Activated T-helper 1 cell treated with anti-CD3 and anti-CD28 coated beads, Interleukin-12 subunit alpha, Interleukin-12 subunit beta, Interleukin-2, Interleukin-4 antibody, amounts not matched to agents 30 ng/mL and 10 ng/mL and 1 ng/mL, durations not matched to agents 14 hours and 24 hours and 36 hours (primary cell): ENCODE measurements around the gene LRRC2. TPM values are rescaled to one million over a fixed set of nuclear protein-coding genes. Genes with fewer than 3 reads are reported as not detected.
"Not testable (repeated sequence)": the region's sequence is repeated elsewhere in the genome, so short reads cannot be mapped to it uniquely, and the experiment has no call there.

Source experiments
- DNase-seq: peaks from one replicate; pipeline ENCODE4 v3.0.0; 2021; ENCODE audit warnings: low spot score
- H3K27ac Mint-ChIP-seq: one replicate; pipeline ENCODE4 v1.8.0; 2021; ENCODE audit warnings: mild to moderate bottlenecking, mixed read lengths
- H3K27me3 Mint-ChIP-seq: one replicate; pipeline ENCODE4 v1.8.0; 2022; ENCODE audit warnings: mild to moderate bottlenecking, moderate library complexity, mixed read lengths; ENCODE audit not compliant: insufficient read depth
- H3K36me3 Mint-ChIP-seq: one replicate; pipeline ENCODE4 v1.8.0; 2021; ENCODE audit warnings: low read depth, mixed read lengths
- H3K4me1 Mint-ChIP-seq: one replicate; pipeline ENCODE4 v1.8.0; 2021; ENCODE audit warnings: low read depth, mixed read lengths
- H3K4me3 Mint-ChIP-seq: one replicate; pipeline ENCODE4 v1.8.0; 2021; ENCODE audit warnings: mild to moderate bottlenecking, moderate library complexity, mixed read lengths
- H3K9me3 Mint-ChIP-seq: one replicate; pipeline ENCODE4 v1.8.0; 2021; ENCODE audit warnings: mixed read lengths
- intact Hi-C: fragments of 100-400 bp; cut with micrococcal nuclease; formaldehyde crosslinking; loops from one replicate; pipeline ENCODE4 v1.15.1; 2024
- total RNA-seq: library from RNA; stranded (reverse); gene quantifications from 2 replicates; pipeline ENCODE4 v1.2.3, GENCODE V29; 2022

Gene LRRC2
- total RNA-seq, 1 donor from 2014 or later: not detected

GRCh38 chr3:46595819-46596314 lies 29.8 kb upstream of the LRRC2 start:
- no peak overlapping the region for H3K27ac Mint-ChIP-seq

GRCh38 chr3:46594723-46595122 lies 28.6 kb upstream of the LRRC2 start:
- peaks cover 27% of the 10 kb centered on the region for H3K27me3 Mint-ChIP-seq

More at GRCh38 chr3:46595819-46596314, 29.8 kb upstream of the LRRC2 start:
- Mint-ChIP-seq H3K27me3 (peaks cover 25% of the 10 kb centered on the region), H3K4me1 (no peaks in the 10 kb centered on the region), H3K4me3 (no peak overlapping the region), H3K36me3 (no peaks in the 10 kb centered on the region), H3K9me3 (no peaks in the 10 kb centered on the region)
- DNase-seq: no peak
- intact Hi-C loops: no loop called here

GRCh38 chr3:46593979-46594378 lies 27.9 kb upstream of the LRRC2 start:
- DNase-seq: no peak
- H3K27ac Mint-ChIP-seq: no peak overlapping the region
- H3K4me1 Mint-ChIP-seq: no peaks in the 10 kb centered on the region
- no peaks in the 10 kb centered on the region for H3K36me3 Mint-ChIP-seq
- intact Hi-C loops: no loop called here
- no peak overlapping the region for H3K4me3 Mint-ChIP-seq
- H3K9me3 Mint-ChIP-seq: no peaks in the 10 kb centered on the region
- H3K27me3 Mint-ChIP-seq: peaks cover 29% of the 10 kb centered on the region

More at GRCh38 chr3:46594723-46595122, 28.6 kb upstream of the LRRC2 start:
- Mint-ChIP-seq H3K4me1 (no peaks in the 10 kb centered on the region), H3K27ac (no peak overlapping the region), H3K4me3 (no peak overlapping the region), H3K9me3 (no peaks in the 10 kb centered on the region), H3K36me3 (no peaks in the 10 kb centered on the region)
- no peak for DNase-seq
- intact Hi-C loops: no loop called here

GRCh38 chr3:46593274-46593862 lies 27.3 kb upstream of the LRRC2 start:
- Mint-ChIP-seq H3K27ac (no peak overlapping the region), H3K4me3 (no peak overlapping the region), H3K36me3 (no peaks in the 10 kb centered on the region), H3K4me1 (no peaks in the 10 kb centered on the region), H3K27me3 (peaks cover 25% of the 10 kb centered on the region), H3K9me3 (no peaks in the 10 kb centered on the region)
- intact Hi-C loops: no loop called here
- no peak for DNase-seq

GRCh38 chr3:46587268-46587667 lies 21.2 kb upstream of the LRRC2 start:
- DNase-seq, H3K4me3 Mint-ChIP-seq, H3K4me1 Mint-ChIP-seq, H3K9me3 Mint-ChIP-seq, H3K36me3 Mint-ChIP-seq, H3K27ac Mint-ChIP-seq, intact Hi-C loops: not testable (repeated sequence)
- H3K27me3 Mint-ChIP-seq: peaks cover 24% of the 10 kb centered on the region

GRCh38 chr3:46586738-46587246 lies 20.7 kb upstream of the LRRC2 start:
- no peak overlapping the region for H3K4me3 Mint-ChIP-seq
- no peaks in the 10 kb centered on the region for H3K4me1 Mint-ChIP-seq
- peaks cover 22% of the 10 kb centered on the region for H3K27me3 Mint-ChIP-seq
- H3K36me3 Mint-ChIP-seq: no peaks in the 10 kb centered on the region
- no peak overlapping the region for H3K27ac Mint-ChIP-seq
- intact Hi-C loops: no loop called here
- no peaks in the 10 kb centered on the region for H3K9me3 Mint-ChIP-seq
- DNase-seq: no peak

- H3K36me3 Mint-ChIP-seq: no peaks in the 10 kb centered on the region
- H3K9me3 Mint-ChIP-seq: no peaks in the 10 kb centered on the region
- intact Hi-C loops: no loop called here
- no peak overlapping the region for H3K4me3 Mint-ChIP-seq
- no peaks in the 10 kb centered on the region for H3K4me1 Mint-ChIP-seq
- no peak overlapping the region for H3K27ac Mint-ChIP-seq
- DNase-seq: no peak
- H3K27me3 Mint-ChIP-seq: peaks cover 20% of the 10 kb centered on the region
Measured at GRCh38 chr3:46585799-46586693, 19.9 kb upstream of the LRRC2 start.

- no peak overlapping the region for H3K27ac Mint-ChIP-seq
- no peaks in the 10 kb centered on the region for H3K4me1 Mint-ChIP-seq
- DNase-seq: no peak
- no peak overlapping the region for H3K4me3 Mint-ChIP-seq
- intact Hi-C loops: no loop called here
- H3K36me3 Mint-ChIP-seq: no peaks in the 10 kb centered on the region
- H3K27me3 Mint-ChIP-seq: peaks cover 18% of the 10 kb centered on the region
- no peaks in the 10 kb centered on the region for H3K9me3 Mint-ChIP-seq
Measured at GRCh38 chr3:46584598-46585467, 18.7 kb upstream of the LRRC2 start.

- intact Hi-C loops: no loop called here
- H3K27me3 Mint-ChIP-seq: peaks cover 15% of the 10 kb centered on the region
- H3K4me1 Mint-ChIP-seq: no peaks in the 10 kb centered on the region
- no peak for DNase-seq
- no peaks in the 10 kb centered on the region for H3K9me3 Mint-ChIP-seq
- H3K4me3 Mint-ChIP-seq: no peak overlapping the region
- no peak overlapping the region for H3K27ac Mint-ChIP-seq
- H3K36me3 Mint-ChIP-seq: no peaks in the 10 kb centered on the region
Measured at GRCh38 chr3:46580675-46581074, 14.6 kb upstream of the LRRC2 start.

GRCh38 chr3:46579756-46580286 lies 13.7 kb upstream of the LRRC2 start:
- Mint-ChIP-seq H3K36me3 (no peaks in the 10 kb centered on the region), H3K4me1 (no peaks in the 10 kb centered on the region)
- intact Hi-C loops: no loop called here

GRCh38 chr3:46578973-46579755 lies 13.1 kb upstream of the LRRC2 start:
- H3K27me3 Mint-ChIP-seq: peaks cover 18% of the 10 kb centered on the region
- intact Hi-C loops: no loop called here

More at GRCh38 chr3:46579756-46580286, 13.7 kb upstream of the LRRC2 start:
- Mint-ChIP-seq H3K27me3 (peaks cover 18% of the 10 kb centered on the region), H3K4me3 (no peak overlapping the region), H3K9me3 (no peaks in the 10 kb centered on the region), H3K27ac (no peak overlapping the region)
- no peak for DNase-seq

More at GRCh38 chr3:46578973-46579755, 13.1 kb upstream of the LRRC2 start:
- DNase-seq: no peak
- no peak overlapping the region for H3K27ac Mint-ChIP-seq
- H3K4me1 Mint-ChIP-seq: no peaks in the 10 kb centered on the region
- H3K4me3 Mint-ChIP-seq: no peak overlapping the region
- H3K9me3 Mint-ChIP-seq: no peaks in the 10 kb centered on the region
- no peaks in the 10 kb centered on the region for H3K36me3 Mint-ChIP-seq
